ENCODE data around the gene NGEF. TPM values are rescaled to one million over a fixed set of nuclear protein-coding genes. Genes with fewer than 3 reads are reported as not detected.
A peak's percentile ranks its signal among the peaks of the same experiment; 100 is the strongest.

The NGEF gene
- total RNA-seq, 1 donor from 2014 or later, result 6.1 TPM

DNA sequence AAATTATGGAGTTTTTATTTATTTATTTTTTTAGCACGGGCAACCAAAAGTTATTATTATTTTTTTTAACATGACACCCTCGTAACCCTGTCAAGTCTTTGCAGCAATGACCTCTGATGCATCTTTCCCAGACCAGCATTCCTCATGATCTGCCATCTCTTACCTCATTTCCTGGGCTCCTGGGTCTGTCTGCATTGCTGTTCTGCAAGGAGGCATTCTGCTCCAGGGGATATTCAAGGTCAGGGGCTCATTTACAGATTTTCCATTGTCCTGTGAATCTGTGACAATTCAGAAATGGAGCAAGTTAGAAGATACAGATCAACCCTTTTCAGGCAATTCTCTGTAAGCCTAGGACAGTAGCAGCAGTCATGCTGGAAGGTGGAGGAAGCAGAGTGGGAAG, 43.0 kb downstream of the NGEF start:
- ATAC-seq, result no peak

- no peak for ATAC-seq
Measured at GRCh38 chr2:232967474-232967873, 45.6 kb downstream of the NGEF start.

DNA sequence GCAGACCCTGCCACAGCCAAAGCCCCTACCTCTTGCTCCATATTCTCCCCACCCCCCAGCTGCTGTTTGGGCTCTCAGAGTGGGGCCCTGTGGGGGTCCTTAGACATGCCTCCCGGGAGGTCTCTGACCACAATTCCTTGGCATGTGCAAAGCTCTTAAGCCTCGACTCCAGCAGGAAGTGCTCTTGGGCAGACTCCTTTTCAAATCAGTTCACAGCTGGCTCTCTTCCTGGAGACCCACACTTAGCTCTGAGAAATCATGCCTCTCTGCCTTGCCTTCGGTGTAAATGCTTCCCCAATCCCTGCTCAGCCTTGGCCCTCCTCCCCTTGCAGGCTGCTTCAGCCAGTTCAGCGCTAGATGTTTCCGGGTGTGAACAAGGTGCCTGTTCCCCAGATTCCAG, 46.9 kb downstream of the NGEF start:
- ATAC-seq, result no peak

GRCh38 chr2:232963913-232964312, 49.1 kb downstream of the NGEF start:
- ATAC-seq, result no peak

- no peak for ATAC-seq
Measured at GRCh38 chr2:232960862-232961261, 52.2 kb downstream of the NGEF start.

- ATAC-seq, result no peak
Measured at GRCh38 chr2:232959139-232959538, 53.9 kb downstream of the NGEF start.

DNA sequence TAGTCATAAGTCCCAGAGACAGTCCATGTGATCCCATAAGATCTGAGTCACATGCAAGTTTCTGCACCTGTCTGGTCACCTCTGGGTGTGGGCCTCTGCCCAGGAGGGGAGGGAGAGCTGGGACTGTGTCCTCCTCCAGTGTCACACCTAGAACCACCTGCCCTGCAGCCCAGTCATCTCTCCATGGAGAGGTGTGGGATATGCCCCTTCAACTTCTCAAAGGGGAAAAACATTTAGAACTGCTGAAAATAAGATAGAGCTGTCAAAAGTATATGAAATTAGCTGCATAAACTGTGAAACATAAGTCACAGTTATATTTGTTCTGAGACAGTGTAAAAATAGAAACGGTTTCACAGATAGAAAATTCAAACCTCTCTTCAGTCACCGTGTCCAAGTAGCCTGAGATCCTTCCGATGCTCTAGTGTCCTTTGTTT, 55.4 kb downstream of the NGEF start:
- peak; percentile 92 for ATAC-seq

DNA sequence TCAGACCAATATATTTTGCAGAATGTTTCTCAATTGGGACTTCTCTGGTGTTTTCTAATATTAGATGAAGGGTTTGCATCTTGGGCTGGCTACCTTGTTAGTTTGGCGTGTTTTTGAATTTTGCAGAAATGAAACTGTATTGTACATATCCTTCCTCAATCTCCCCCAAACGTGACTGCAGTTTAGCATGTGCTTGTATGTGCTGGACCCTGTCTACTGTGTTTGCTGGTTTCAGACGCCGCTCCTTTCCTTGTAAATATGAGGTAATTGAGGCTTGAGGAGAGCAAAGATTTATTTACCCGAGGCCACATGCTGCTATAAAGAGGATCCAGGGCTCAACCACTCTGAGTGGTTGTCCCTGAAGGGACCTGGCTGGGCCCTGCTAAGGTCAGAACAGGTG, 57.2 kb downstream of the NGEF start:
- peak; percentile 30 for ATAC-seq

- no peak for ATAC-seq
Measured at GRCh38 chr2:232954691-232955090, 58.4 kb downstream of the NGEF start.

- ATAC-seq, result peak; percentile 42
Measured at GRCh38 chr2:232951891-232952290, 61.2 kb downstream of the NGEF start.

DNA sequence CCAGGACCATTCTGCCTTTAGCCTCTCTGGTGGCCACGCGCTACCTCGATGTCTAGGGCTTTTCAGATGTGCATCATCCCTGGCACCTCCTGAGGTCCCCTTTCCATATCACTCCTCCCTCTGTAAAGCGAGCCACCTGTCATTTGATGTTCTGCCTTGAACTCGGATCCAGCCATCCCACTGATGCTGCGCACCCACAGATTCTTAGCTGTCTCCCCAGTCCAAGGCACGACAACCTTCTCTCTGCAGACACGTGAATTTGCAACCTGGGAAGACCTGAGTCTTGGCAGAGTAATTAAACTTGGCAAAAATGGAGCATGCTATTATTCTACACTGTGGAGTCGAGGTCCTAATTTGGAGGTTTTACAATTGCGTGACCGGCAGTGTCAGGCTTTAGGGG, 61.9 kb downstream of the NGEF start:
- ATAC-seq, result no peak

DNA sequence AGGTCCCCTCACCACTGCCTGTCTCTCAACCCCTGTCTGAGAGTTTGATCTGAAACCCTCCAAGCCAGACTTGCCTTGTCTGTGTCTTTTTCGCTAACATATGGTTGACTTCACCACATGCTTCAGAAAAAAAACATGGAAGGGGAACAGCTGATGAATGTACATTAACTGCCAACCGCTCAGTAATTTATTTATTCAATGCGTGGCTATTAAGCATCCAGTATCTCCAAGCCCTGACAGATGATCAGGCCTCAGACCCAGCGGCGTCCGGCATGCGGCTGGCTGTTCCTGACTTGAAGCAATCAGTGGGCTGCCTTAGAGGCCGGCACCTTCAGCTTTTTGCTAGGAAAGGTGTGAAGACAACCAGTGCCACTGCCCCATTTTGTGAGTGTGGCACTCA, 62.3 kb downstream of the NGEF start:
- no peak for ATAC-seq

GRCh38 chr2:232949016-232949415, 64.0 kb downstream of the NGEF start:
- no peak for ATAC-seq

GRCh38 chr2:232942831-232943230, 70.2 kb downstream of the NGEF start:
- ATAC-seq, result no peak

GRCh38 chr2:232941912-232942594, 71.0 kb downstream of the NGEF start:
- ATAC-seq, result no peak

DNA sequence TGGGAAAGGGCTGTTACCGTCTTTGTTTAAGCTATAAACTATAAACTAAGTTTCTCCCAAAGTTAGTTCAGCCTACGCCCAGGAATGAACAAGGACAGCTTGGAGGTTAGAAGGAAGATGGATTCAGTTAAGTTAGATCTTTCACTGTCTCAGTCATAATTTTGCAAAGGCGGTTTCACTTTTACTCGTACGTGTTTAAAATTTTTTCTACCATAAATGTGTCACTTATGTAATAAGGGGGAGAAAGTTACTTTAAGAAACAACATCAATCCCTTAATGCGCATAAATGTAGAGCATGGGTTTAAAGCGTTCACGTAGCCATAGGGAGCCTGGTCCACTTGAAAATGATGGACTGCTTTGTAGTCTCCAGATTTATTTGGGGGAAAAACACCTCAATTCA, 71.7 kb downstream of the NGEF start:
- ATAC-seq, result no peak

GRCh38 chr2:232940724-232941123, 72.3 kb downstream of the NGEF start:
- ATAC-seq, result no peak

GRCh38 chr2:232937278-232937906, 75.7 kb downstream of the NGEF start:
- peak; percentile 79 for ATAC-seq

- no peak for ATAC-seq
Measured at GRCh38 chr2:232931636-232932035, 81.4 kb downstream of the NGEF start.

DNA sequence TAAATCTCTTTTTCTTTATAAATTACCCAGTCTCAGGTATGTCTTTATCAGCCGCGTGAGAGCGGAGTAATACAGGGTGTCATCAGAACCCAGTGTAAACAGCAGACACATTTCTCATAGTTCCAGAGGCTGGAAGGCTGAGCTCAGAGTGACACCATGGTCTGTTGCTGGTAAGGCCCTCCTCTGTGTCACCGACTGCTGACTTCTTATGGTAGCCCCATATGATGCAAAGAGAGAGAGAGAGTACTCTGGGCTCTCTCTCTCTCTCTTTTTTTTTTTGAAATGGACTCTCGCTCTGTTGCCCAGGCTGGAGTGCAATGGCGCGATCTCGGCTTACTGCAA, 83.0 kb downstream of the NGEF start:
- ATAC-seq, result no peak

DNA sequence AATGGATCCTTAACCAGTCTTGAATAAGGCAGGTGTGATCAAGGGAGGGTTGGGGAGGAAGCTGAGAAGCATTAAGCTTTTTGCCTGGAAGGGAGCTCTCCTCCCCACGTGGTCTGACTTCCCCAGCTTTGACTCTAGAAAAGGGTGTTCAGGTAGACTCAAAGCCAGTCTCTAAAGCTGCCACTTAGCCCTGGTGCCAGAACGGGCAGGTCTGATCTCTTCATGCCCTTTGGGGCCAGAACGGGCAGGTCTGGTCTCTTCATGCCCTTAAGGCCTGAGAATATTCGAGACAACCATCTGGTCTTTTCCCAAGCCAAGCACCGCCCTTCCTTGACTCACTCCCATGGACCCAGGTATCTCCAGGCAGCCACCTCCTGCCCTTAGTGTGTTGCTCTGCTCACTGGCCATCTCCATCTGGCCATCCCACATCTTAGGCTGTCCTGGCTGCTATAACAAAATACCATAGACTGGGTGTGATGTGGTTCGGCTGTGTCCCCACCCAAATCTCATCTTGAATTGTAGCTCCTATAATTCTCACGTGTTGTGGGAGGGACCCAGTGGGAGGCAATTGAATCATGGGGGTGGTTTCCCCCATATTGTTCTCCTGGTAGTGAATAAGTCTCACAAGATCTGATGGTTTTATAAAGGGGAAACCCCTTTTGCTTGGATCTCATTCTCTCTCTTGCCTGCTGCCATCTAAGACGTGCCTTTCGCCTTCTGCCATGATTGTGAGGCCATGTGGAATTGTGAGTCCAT, 83.6 kb downstream of the NGEF start:
- peak; percentile 46 for ATAC-seq

GRCh38 chr2:232928551-232929302, 84.3 kb downstream of the NGEF start:
- ATAC-seq, result no peak
